Activated CD4-positive, alpha-beta T cell treated with anti-CD3 and anti-CD28 coated beads for 24 hours (primary cell): ENCODE results near the gene CSF2RB.
"Not testable (repeated sequence)": the region's sequence is repeated elsewhere in the genome, so short reads cannot be mapped to it uniquely, and the experiment has no call there.

Experiments
- DNase-seq, 2 donors: peaks; one replicate each; pipeline ENCODE4 v3.0.0-alpha.2; 2020; ENCODE audit warnings: low read depth in 2 of 2

The CSF2RB gene

GRCh38 chr22:36966851-36967540 lies 53.6 kb downstream of the CSF2RB start:
- no peak for DNase-seq

- DNase-seq: no peak
These were observed 55.0 kb downstream of the CSF2RB start for GRCh38 chr22:36968249-36968964.

GRCh38 chr22:36971341-36972125 lies 58.1 kb downstream of the CSF2RB start:
- no peak for DNase-seq

GRCh38 chr22:36976606-36977005 lies 63.2 kb downstream of the CSF2RB start:
- DNase-seq: no peak

- DNase-seq: peak; percentile 64 to 75
These were observed 64.0 kb downstream of the CSF2RB start for GRCh38 chr22:36977401-36977861.

GRCh38 chr22:36977947-36978660 lies 64.7 kb downstream of the CSF2RB start:
- peak; percentile 86 to 88 for DNase-seq

GRCh38 chr22:36979016-36979910 lies 65.8 kb downstream of the CSF2RB start:
- DNase-seq: no peak

GRCh38 chr22:36981247-36981775 lies 67.9 kb downstream of the CSF2RB start:
- DNase-seq: no peak

- DNase-seq: no peak
These were observed 68.7 kb downstream of the CSF2RB start for GRCh38 chr22:36982136-36982535.

GRCh38 chr22:36985211-36985889 lies 71.9 kb downstream of the CSF2RB start:
- no peak for DNase-seq

- peak; percentile 38 to 53 for DNase-seq
These were observed 72.9 kb downstream of the CSF2RB start for GRCh38 chr22:36986242-36986821.

- no peak for DNase-seq
These were observed 74.8 kb downstream of the CSF2RB start for GRCh38 chr22:36988075-36988832.

- not testable (repeated sequence) for DNase-seq
These were observed 75.6 kb downstream of the CSF2RB start for GRCh38 chr22:36989012-36989411.
